SKM-1 (cell line): ENCODE results near the gene FSTL1.

Experiments
- DNase-seq: peaks from one replicate; lab custom pipeline; 2025; ENCODE audit not compliant: unreplicated experiment; lab: John Stamatoyannopoulos, UW

FSTL1 gene

DNA sequence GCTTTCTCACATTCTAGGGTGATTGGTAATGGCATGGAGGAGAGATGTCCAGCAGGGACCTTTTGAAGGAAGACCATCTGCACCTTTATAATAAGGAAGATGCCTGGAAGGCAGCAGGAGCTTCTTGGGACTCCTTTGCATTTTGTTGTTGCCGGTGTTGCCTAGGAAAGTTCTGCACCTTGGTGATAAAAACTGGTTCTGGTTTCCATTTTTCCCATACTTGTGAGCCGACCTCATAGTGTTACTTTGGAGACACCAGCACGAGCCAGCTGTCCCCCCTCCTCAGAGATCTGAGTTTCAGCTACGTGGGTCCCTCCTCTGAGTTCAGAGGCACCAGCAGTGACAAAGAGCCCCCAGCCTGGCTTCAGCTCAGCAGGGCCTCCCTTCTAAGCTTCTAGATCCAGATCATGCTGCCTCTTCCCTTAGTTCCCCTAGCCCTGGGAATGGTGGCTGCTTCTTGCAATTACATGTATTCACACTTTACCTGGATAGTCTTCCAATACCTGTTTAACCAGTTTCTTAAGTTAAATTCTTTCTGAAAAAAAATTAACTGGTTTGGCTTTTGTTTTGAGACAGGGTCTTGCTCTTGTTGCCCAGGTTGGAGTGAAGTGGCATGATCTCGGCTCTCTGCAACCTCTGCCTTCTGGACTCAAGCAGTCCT, 18.0 kb upstream of the FSTL1 start:
- DNase-seq = no peak

- DNase-seq = no peak
Measured at GRCh38 chr3:120462409-120462959, 11.7 kb upstream of the FSTL1 start.

DNA sequence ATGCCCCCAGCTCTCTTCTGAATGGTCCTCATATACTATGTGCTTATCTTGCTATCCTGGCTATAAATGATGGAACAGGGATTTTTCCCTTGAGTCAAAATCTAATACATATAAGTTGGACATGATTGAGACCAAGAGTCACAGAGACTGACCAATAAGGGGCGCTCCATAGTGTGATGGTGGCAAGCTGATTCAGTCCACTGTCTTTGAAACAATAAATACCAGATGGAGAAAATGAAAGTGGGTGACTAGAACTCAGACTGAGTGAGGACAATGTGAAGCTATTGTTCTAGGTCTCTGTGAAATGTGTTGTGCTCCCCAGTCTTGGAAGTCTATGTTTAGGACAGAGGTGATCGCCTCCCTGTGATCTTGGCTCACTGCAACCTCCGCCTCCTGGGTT, 10.6 kb upstream of the FSTL1 start:
- no peak for DNase-seq

DNA sequence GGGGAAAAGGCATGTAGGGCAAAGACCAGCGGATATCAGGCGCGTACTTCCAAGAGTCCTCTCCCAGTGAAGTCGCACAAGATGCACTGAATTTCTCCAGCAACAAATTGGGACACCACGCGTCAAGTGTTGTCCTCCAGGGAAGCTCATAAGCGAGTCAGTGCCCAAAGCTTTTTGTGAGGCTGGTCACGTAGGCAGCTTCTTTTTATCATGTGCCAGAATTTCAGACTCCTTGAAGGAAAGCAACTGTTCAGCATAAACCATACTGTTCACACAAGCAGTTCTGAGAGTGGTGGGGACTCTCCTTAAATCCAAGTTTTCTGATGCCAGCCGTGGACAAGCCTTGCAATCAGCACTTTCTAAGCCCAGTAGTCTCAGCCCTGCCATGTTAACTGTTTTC, 10.1 kb upstream of the FSTL1 start:
- no peak for DNase-seq

DNA sequence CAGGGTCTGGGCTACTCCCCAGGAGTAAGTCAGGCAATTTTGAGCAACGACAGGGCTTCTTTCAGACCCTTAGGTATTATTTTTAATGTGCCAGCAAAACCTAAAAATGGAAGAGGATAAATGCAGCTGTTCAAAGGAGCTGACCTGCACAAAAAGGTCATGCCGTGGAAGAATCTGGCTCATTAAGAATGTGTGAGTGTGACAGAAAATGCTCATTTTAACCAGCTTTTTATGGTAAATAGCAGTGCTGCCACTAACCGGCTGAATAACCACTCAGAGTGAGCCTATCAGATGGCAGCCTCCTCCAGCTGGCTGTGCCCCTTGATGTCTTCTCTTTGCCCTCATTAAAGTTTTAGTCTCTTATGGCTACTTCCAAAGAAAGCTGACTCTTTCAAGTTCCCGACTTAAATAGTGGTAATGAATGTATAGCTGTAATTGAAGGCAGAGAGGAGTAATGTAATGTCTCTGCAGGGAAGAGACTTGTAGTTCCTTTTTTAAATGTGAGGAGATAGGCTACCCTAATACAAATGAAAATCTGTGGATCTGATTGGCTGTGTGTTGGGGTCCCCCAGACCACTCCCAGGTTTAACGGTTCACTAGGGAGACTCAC, 9.5 kb upstream of the FSTL1 start:
- DNase-seq = no peak

DNA sequence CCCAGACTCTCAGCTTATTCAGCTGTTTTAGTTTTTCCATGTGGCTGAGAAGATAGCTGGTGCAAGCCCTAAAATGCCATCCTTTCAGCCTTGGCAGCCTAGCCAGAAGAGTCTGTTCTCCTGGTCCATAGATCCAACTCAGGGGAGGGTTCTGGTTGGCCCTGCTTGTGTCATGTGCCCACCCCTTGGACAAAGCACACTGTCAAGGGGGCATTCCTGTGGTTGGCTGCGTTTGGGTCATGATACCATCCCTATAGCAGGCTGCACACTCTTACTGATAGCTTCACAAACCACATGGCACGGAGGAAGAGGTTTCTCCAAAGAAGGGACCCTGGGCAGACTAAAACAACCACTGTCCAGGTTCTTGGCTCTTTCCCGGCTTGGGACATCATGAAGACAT, 8.4 kb upstream of the FSTL1 start:
- DNase-seq = no peak

DNA sequence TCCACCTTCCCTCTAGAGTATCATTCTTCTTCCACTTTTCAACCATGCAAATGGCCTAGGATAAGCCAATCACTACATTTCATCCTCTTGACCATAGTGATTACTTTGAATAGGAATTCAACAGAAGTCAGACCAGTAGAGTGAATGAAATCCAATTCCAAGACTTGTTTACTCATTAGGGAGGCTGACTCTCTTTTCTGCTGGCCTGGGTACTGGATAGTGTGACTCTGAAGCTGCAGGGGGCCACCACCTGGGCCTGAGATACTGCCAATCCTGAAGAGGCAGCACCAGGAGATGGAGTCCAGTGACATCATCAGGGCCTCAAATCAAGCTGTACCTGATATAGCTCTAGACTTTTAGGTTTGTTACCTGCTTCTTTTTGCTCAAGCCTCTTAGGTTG, 7.0 kb upstream of the FSTL1 start:
- DNase-seq = no peak

DNA sequence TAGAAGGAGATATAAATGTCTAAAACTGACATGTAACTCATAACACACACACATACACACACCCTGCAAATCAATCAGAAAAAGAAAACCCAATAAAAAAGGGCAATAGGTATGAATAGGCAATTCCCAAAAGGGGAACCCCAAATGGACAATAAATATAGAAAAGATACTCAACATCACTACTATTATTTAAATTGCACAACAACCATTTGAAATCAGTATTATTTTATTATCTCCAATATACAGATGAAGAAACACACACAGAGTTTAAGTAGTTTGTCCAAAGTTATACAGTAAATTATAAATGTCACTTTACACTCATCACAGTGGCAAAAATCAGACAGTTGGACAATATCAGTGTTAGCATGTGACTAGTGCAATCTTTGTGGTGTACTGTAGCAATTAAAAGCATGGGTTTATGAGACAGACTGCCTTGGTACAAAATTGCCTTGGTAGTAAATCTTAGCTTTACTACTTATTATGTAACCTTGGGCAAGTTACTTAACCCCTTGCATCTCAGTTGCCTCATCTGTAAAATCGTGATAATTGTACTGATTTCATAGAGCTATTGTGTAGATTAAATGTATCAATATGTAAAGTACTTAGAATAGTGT, 3.4 kb upstream of the FSTL1 start:
- DNase-seq = no peak

- DNase-seq = no peak
Measured at GRCh38 chr3:120452816-120453215, 2.0 kb upstream of the FSTL1 start.

- DNase-seq = no peak
Measured at GRCh38 chr3:120451806-120452205, 1.0 kb upstream of the FSTL1 start.

GRCh38 chr3:120451272-120451761, 525 bp upstream of the FSTL1 start:
- no peak for DNase-seq

GRCh38 chr3:120449701-120450599, 842 bp downstream of the FSTL1 start:
- peak; percentile 16 for DNase-seq

- no peak for DNase-seq
Measured at GRCh38 chr3:120449251-120449650, 1.5 kb downstream of the FSTL1 start.

DNA sequence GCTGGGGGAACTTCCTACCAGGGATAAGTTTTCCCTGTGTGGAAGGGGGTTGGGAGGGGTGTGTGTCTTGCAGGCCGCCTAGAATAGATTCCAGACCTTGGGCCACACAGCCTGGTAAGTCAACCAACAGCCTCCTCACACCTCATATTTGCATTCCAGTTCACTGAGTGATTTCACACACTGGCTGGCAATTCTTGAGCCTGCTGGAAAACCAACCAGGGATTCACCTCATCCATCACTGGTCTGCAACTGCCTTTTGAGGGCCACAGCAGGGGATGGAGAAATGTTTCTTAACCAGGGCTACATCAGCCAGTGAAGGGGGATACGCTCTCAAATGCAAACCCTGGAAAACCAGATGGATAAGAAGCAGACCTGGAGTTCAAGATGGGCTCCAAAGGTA, 2.0 kb downstream of the FSTL1 start:
- no peak for DNase-seq

DNA sequence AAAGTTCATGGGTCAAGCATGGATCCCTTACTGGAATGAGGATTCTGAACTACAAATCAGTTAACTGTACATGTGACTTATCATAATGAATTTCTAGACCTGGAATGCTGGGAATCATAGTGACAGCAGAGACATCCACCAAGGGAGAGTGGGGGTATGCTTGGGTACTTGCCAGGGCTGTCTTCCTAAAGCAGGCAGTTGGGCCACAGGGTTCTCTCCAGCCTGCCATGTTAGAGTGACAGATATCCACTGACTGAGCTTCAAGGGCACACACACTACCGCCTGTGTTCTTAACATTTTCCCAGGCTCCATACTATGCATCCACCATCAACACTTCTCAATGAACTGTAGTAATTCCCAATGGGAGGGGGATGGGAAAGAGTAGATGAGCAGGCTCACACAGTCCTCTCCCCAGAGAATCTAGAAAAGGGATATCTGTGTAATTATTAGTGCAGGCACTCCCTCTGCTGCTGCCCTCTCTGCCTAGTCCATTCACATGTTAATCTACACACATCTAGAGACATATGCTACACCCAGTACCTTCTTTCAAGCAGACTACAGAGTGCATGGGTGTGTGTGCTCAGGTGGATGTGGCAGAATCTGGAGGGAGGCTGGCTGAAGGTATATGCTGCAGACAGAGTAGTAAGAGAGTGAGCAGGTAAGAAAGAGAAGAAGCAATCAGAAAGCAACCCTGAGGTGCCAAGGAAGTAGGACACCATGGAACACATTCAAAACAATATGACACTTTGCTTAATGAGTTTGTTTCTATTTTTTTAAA, 3.7 kb downstream of the FSTL1 start:
- DNase-seq = no peak

DNA sequence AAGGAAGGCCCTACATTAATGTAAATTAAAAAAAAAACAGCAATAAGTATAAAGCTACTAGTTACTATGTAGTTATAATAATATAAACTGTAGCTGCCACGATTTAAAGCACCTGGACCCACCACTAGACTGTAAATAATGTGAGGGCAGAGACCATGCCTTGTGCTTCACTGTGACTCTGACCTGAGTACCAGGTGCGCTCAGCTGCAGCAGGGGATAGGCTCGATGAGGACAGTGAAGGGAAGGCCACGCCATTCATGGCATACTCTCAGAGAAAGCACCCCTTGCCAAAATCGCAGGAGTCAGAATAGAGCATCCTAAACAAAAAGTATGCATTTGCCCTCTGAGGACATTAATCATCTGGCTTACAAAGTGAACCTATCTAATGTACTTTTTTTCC, 5.1 kb downstream of the FSTL1 start:
- DNase-seq = no peak

GRCh38 chr3:120443626-120444123, 7.1 kb downstream of the FSTL1 start:
- DNase-seq = no peak

DNA sequence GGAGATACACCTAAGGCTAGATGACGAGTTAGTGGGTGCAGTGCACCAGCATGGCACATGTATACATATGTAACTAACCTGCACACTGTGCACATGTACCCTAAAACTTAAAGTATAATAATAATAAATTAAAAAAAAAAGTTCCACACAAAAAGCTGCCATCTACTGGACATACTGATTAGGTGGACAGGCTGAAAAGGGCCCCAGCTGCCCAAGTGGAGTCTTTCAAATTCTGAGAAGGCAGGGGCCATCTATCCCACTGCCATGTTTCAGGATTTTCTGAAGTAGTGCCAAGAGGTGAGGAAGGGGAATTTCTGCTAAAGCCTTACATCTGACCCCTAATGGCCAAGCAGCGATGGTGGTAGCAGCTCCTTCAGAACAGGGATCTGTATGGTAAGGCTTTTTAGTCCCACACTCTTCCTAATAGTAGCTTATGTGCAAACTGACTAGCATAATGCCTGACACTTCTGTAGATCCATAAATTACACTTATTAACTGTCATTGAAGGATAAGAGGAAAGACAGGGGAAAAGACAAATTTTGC, 7.7 kb downstream of the FSTL1 start:
- DNase-seq = no peak

GRCh38 chr3:120441776-120442175, 9.0 kb downstream of the FSTL1 start:
- no peak for DNase-seq

DNA sequence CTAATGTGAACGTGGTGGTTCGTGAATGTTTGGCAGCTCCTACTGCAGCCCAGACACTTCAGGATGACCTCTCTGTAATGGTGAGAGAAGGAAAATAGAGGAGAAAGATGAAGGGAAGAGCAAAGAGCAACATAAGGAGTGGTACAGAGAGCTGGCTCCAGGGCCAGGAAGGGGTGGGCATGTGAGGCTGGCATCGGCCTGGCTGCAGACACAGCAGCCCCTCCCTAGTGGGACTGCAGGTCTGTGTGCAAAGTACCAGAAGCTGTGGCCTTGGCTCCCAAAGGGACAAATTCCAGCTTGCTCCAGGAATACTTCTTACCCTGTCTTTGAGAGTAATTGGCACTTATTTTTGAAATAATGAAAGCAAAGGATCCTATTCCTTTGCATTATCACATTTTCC, 10.0 kb downstream of the FSTL1 start:
- no peak for DNase-seq
